GM18505 (cell line): ENCODE data around the gene OR10H4.
"Not testable (repeated sequence)": the region's sequence is repeated elsewhere in the genome, so short reads cannot be mapped to it uniquely, and the experiment has no call there.

Experiments
- ATAC-seq: cut with Tn5 transposase; IDR thresholded peaks from one replicate; pipeline ENCODE4 v1.9.1; 2021; ENCODE audit not compliant: unreplicated experiment
- POLR2A ChIP-seq: IDR thresholded peaks from 4 replicates; pipeline ENCODE4 v1.6.1; 2011; ENCODE audit warnings: borderline replicate concordance; ENCODE audit not compliant: insufficient read depth, insufficient read length; ENCODE audit errors: extremely low read depth

The OR10H4 gene, protein sequence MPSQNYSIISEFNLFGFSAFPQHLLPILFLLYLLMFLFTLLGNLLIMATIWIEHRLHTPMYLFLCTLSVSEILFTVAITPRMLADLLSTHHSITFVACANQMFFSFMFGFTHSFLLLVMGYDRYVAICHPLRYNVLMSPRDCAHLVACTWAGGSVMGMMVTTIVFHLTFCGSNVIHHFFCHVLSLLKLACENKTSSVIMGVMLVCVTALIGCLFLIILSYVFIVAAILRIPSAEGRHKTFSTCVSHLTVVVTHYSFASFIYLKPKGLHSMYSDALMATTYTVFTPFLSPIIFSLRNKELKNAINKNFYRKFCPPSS

DNA sequence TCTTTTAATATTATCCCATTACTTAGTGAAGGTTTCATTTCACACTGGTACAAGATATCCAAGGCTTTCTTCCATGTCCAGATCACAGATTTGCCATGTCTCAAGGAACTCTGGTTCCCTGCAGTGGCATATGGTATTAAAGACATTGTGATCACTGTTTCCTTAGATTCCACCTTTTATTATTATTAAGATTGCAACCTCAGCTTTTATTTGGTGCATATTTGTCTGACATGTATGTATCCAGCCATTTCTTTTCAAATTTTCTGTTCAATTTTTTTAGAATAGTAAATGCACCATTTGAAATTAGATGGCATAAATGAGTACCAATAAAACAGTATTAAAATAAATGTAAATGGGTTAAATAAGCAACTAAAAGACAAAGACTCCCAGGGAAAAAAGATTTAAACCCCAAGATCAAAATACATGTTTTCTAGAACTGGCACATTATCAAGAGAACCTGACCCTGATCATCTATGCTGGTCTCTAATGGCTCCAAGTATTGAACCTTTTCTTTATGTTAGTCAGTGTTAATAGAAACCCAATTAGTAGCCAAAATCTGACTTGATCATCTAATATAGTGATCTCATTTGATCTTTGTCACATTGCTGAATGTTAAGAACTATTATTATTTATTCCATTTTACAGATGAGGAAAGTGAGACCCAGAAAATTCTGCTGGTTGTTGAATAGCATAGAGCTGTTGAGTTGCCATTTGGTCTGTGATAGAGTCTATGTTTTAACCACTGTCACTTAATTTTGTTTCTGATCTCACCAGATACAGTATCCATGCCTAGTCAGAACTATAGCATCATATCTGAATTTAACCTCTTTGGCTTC lies at the start of gene OR10H4:
Gene OR10H4 (plus strand): TSS at position 786 of the 836 bp plus-strand sequence. CDS start 0 bp downstream, at position 786.
- TF ChIP-seq POLR2A = no peak
- ATAC-seq = no peak

DNA sequence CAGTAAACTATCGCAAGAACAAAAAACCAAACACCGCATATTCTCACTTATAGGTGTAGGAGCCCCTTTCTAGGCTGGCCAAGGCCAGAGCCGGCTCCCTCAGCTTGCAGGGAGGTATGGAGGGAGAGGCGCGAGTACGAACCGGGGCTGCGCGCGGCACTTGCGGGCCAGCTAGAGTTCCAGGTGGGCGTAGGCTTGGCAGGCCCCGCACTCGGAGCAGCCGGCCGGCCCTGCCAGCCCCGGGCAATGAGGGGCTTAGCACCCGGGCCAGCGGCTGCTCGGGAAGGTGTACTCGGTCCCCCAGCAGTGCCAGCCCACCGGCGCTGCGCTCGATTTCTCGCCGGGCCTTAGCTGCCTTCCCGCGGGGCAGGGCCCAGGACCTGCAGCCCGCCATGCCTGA lies 49.2 kb upstream of the OR10H4 start:
- ATAC-seq = not testable (repeated sequence)

DNA sequence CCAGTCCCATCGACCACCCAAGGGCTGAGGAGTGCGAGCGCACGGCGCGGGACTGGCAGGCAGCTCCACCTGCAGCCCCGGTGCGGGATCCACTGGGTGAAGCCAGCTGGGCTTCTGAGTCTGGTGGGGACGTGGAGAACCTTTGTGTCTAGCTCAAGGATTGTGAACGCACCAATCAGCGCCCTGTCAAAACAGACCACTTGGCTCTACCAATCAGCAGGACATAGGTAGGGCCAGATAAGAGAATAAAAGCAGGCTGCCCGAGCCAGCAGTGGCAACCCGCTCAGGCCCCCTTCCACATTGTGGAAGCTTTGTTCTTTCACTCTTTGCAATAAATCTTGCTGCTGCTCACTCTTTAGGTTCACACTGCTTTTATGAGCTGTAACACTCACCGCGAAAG lies 48.8 kb upstream of the OR10H4 start:
- ATAC-seq = not testable (repeated sequence)

DNA sequence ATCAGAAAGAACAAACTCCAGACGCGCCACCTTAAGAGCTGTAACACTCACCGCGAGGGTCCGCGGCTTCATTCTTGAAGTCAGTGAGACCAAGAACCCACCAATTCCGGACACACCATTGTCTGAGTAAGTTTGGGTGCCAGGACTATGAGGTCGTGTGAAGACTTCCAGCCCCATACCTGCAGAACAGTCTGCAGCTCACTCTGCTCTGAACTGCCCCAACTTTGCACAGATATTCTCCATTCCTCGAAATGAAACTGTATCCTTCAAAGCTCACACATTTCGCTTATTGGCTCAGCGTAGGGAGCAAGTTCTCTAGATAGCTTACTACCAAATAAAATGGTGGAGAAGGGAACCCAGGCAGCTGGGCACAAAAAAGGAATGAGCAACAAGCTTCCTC lies 48.3 kb upstream of the OR10H4 start:
- TF ChIP-seq POLR2A = no peak
- no peak for ATAC-seq

DNA sequence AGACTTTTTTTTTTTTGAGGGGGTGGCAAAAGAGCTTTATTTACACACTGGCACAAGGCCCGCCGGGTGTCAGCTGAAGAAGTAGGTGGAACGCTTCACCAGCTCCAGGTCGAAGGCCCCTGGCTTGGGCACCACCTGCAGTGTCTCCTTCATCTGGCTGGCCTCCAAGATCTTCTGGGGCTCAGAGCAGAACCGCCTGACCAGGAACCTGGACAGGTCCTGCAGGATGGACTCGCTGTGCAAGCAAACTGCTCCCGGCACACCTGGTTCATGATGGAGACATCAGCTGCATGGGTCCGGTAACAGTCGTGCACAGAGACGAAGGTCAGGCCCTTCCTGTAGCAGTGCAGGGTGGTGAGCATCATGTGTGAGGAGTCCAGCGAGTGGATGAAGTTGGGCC lies 46.6 kb upstream of the OR10H4 start:
- TF ChIP-seq POLR2A = no peak

DNA sequence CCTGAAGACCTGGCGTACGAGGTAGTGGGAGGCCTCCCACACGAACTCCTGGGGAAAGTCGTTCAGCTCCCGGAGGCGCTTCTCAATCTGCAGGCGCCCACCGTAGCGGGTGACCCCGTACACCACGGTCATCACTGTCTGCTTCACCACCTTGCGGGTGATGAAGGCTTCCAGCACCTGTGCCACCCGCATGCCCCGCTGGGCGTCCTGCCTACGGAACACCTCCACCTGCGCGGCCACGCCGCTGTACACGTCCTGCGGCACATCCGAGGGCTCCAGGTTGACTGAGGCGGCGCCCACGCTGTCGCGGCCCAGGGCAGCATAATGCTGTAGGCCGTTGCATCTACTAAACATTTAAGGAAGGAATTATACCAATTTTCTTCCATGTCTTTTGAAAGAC lies 45.9 kb upstream of the OR10H4 start:
- ATAC-seq = not testable (repeated sequence)

More for the DNA sequence above, 46.6 kb upstream of the OR10H4 start:
- ATAC-seq = no peak

DNA sequence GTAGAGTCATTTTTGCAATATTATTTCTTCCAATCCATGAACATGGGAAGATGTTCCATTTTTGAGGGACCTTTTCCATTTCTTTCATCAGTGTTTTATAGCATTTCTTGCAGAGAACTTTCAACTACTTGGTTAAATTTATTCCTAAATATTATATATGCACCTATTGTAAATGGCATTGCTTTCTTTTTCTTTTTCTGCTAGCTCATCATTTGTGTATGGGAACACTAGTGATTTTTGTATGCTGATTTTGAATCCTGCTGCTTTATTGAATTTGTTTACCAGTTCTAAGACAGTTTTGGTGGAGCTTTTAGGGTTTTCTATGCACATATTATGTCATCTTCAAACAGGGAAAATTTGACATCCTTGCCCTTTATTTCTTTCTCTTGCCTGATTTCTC lies 43.8 kb upstream of the OR10H4 start:
- no peak for TF ChIP-seq POLR2A
- no peak for ATAC-seq

DNA sequence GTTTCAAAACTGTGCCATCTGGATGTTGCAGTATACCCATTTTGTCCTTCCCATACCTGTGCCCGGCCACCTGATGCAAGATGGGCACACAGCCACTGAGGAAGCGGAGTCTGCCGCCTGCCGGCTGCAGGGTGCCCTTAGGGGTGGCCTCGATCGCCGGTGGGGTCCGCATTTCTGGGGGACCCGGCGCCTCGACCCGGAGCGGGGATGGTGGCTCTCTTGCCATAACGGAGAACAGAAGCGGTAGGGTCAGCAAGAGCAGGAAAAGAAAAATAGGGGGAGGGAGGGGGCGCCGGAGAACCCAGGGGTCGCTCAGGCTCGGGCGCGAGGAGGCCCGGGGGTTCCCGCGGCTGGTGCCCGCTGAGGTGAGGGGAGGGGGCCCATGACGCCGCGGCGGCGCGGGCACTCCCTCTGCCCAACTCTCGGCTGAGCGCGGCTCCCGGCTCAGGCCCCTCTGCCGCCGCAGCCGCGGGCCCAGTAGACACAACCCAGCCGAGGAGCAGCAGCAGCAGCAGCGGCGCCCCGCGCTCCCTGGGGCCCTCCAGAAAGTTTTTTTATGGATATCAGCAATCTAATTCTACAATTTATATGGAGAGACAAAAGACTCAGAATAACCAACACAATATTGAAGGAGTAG lies 37.1 kb upstream of the OR10H4 start:
- ATAC-seq = no peak
- no peak for TF ChIP-seq POLR2A

DNA sequence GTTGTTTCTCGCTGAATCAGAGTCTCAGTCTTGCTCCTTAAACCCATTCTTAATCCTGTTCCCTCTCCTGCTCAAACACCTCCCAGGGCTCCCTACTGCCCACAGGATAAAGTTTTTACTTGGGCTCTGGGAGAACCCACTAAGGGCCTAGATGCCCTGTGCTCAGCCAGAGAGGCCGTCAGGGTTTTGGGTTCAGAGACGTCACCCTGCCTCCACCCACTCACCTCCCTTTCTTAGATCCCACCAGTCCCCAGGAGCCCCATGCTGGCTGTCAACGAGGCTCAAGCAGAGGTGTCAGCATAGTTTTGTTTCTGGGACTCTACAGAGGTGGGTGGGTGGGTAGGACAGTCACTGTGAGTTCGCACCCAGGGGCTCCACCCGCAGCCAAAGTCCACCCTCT lies 35.4 kb upstream of the OR10H4 start:
- TF ChIP-seq POLR2A = no peak
- ATAC-seq = no peak

DNA sequence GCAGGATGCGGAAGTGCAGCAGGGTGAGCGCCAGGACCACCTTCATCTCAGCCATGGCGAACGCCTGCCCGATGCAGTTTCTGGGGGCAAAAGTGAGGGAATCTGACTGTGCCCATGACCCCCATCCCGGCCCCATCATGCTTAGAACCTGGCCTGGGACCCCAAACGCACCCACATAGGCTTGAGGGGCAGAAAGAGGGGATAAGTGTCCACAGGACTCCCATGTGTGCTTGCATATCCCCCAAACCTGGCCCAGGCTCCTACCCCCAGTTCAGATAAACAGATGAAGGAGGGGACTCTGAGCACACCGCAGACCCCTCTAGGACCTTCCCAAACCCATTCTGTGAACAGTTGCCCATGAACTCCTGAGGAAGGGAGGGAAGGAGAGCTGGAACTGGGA lies 35.0 kb upstream of the OR10H4 start:
- no peak for TF ChIP-seq POLR2A
- no peak for ATAC-seq

DNA sequence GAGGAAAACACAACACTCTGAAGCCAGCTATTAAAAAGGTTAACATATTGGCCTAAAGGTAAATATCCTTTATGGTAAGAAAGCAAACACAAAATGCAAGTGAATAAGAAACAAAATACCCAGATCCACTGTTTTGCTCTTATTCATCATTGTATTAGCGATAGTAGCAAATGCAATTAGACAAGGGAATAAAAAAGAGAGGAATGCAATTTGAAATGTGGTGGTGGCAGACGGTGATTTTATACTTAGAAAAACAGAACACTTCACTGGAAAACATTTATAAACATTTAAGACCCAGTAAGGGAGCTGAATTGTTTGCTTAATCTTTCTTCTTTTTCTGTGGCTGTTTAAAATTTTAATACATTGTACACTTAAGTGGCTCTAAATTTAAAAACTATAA lies 33.7 kb upstream of the OR10H4 start:
- no peak for TF ChIP-seq POLR2A
- ATAC-seq = no peak

DNA sequence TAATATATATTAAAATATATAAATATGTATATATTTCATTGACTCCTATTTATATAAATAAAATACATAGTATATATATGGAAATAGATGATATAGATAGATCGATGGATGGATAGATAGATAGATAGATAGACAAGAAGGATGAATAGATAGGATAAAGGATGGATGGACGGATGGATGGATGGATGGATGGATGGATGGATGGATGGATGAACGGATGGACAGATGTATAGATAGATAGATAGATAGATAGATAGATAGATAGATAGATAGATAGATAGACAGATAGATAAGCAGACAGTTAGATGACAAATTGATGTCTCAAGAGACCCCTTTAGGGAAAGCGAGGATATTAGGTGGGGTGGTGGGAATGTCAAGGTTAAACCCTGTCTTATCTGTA lies 29.6 kb upstream of the OR10H4 start:
- no peak for ATAC-seq
- TF ChIP-seq POLR2A = no peak

DNA sequence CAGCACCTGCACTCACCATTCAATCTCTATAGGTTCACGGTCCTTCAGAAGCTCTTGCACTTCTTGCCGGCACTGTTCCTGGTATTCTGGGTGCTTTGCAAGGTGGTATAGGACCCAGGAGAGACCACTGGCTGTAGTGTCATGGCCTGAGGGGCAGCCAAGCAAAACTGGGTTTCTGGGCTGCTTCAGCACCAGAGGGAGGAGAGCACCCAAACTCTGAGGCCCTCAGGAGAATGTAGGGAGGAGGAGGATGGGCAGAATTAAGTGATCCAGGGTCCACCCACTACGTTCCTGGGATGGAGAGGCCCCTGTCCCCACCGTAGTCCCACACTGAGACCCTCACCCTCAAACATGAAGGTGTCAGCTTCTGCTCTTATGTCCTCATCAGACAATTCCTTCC lies 26.8 kb upstream of the OR10H4 start:
- ATAC-seq = no peak
- no peak for TF ChIP-seq POLR2A

DNA sequence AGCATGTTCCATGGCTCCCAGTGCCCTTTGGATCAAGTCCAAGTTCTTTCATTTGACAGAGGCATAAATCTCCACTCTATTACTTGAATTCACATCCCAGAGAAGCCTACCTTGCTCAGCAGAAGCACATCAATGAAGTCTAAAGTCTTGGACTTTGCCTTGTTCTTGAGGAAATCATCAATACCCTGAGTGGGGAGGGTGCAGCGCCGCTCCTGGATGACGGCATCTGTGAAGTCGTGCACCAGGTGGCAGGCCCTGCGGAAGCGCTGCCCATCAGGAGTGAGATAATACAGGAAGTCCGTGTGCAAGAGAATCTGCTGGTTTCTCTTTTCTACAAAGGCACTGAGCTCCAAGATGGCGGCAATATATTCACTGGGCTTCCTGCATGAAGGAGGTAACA lies 25.1 kb upstream of the OR10H4 start:
- TF ChIP-seq POLR2A = no peak
- no peak for ATAC-seq
